Right renal cortex interstitium (tissue), 3 donors: ENCODE results near the gene HPCA. TPM values are rescaled to one million over a fixed set of nuclear protein-coding genes. Genes with fewer than 3 reads are reported as not detected.

Experiments used
- DNase-seq, 3 donors: peaks; one replicate each; pipeline ENCODE4 v3.0.0-alpha.2; 2013; ENCODE audit warnings: low read depth in 3 of 3, low spot score in 2 of 3
- polyA plus RNA-seq, 3 donors: library from polyadenylated mRNA; unstranded; fragments of 120-200 nt; gene quantifications; one replicate each; pipeline ENCODE4 v1.2.1, GENCODE V29; 2013; ENCODE audit not compliant: insufficient read length in 3 of 3

Gene HPCA
- polyA plus RNA-seq, 3 donors = 0.25 to 0.35 (median 0.33) TPM

DNA sequence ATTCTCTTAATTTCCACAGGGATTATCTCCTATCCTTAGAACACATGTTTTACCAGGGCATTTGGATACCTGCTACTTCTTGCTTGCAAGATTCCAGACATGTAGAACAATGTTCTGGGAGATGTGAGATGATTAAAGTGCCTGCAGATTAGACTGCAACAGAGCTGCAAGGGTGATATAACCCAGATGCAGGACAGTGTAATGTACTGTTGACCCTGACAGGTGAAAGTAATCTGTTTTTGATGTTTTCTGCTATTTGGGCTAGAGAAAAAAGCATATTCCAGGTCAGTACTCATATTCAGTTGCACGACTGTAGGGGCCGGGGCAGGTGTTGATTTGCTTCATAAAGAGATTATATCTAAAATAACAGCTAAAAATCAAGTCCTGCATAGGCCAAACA, 42.0 kb downstream of the HPCA start:
- no peak for DNase-seq

DNA sequence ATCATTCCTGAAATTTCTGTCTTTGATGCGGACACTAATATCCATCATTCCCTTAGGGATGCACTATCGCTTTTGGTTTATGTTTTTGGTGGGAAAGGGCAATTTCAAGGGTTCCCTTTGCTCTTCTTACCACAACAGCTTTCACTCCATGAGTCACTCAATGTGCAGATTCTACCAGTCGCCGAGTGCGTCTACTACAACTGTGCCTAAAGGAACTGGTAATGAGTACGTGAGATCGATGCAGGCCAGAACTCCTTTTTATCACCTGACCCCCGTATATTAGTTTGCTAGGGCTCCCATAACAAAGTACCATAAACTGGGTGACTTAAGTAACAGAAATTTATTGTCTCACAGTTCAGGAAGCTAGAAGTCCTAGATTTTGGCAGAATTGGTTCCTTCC, 42.4 kb downstream of the HPCA start:
- DNase-seq = no peak

DNA sequence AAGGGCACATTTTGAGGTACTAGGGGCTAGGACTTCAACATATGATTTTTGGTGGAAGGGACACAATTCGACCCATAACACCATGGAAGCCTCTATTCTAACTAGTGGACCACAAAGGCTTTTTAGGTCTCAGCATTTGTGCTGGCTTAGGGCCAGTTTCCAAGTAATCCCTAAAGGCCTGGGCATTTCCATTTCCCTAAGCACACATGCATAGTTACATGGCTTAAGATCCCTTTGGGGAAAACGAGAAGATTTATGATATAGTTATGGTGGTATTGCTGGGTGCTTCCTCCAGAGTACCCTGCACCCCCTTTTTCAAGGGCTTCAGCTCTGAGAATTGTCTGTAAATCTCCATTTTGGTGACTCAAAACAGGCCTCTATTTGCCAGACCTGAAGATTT, 43.1 kb downstream of the HPCA start:
- no peak for DNase-seq

DNA sequence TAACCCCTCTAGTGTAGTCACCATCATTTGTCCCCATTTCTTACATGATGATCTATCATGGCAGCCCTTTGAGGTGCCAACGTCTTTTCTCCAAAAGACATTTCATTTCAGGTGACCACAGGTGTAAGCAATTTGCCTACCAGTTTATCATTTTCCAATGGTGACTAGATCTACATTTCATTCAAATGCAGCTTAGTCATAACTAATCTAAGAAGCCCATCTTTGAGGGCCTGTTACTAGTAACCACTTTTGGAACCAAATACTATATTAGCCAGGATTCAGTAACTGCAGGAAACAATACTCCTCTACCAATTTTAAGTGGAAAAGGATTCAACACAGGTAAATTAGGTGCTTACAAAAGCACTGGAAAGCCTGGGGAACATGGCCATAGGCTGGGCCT, 45.5 kb downstream of the HPCA start:
- no peak for DNase-seq

DNA sequence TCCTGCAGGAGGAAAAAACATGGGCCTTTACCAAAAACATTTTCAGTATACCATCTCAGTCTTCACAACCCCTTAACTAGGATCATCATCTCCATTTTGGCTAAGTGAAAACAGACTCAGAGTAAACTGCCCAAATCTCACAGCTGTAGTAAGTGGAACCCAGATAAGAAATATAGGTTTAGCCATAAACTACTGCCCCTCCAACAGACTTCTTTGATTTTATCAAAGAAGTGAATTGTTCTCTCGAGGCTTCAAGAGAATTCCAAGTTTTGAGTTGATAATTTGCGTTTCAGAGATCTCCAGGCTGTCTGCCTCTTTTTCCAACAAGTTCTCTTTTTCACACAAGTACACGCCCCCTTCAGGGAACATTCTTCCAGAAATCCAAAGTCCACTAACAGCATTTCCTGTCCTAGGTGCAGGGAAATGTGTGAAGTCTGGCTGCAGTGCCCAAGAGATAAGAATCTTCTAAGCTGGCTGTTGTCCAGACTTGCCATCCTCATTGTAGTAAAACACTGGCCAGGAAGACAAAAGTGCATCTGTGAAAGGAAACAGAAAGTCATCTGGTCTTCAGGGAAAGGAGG, 47.5 kb downstream of the HPCA start:
- peak in 1 of 3 donors; percentile 14 for DNase-seq

DNA sequence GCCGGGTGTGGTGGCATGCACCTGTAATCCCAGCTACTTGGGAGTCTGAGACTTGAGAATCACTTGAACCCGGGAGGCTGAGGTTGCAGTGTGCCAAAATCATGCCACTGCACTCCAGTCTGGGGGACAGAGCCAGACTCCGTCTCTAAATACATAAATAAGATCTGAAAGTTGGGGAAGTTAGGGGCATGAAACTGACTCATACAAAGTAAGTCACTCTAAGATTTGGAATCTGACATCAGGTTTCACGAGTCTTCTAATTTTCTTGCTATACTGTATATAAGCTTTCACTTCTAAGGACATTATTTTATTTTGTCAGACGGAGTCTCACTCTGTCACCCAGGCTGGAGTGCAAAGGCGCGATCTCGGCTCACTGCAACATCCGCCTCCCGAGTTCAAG, 48.2 kb downstream of the HPCA start:
- no peak for DNase-seq

DNA sequence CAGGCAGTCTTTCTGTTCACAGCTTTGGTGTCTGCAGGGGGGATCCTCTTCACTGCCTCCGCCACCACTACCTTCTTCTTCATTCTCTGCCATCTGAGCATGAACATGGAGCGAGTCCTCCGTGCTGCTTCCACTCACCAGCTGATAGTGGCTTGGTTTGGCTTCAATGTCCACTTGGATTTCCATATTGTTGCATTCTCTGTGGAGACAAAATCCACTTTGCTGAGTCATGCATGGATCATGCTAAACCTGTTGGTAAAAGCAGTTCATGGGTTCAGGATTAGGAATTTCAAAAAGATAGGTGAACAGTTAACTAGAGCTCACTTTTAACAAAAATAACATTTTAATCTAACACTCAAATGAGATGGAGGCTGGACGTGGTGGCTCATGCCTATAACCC, 50.8 kb downstream of the HPCA start:
- DNase-seq = no peak

DNA sequence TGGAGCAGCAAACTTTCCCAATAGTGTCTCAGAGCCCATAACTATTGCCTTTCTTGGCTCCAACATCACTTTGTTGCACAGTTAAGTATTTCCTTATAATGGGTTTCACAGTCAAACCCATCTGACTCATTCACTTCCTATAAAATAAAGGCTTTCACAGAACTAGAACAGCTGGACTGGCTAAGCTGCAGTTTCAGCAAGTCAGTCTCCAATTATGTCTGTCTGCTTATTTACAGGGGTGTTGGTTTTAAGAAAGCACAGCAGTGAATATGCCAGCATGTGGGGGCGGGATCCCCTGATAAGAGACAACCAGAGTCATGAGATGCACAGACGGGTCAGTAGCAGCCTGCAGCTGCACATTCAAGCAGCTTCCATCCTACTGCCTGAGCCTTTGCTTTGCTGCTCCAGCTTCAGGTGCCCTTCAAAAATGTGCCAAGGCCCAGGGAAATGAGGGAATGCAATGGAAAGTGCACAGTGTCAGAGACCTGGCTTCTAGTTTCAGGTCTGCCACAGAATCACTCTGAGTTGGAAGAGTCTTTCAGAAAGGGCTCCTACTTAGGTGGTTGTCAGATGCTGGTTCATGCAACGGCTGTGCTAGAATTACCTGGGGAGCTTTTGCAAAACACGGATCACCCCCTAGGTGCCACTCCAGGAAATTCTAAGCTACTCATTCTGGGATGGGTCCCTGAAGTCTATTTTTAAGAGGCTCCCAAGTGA, 53.5 kb downstream of the HPCA start:
- no peak for DNase-seq

DNA sequence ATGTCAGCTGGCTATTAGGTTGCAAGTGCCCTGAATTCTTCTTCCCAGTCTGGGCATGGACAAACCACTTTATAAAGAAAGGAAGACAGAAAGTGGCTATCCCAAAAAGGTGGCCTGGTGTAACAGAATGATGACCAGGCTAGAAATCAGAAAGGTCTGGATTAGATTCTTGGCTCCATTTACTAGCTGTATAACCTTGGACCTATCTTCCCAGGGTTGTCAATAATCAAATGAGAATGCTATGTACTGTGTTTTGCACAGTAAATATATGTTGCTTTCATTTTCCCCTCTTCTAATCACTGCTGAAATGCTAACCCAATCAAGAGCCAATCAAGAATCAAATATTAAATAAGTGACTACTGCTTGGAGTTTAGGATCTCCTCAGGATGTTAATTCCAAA, 57.9 kb downstream of the HPCA start:
- no peak for DNase-seq

Other genes starting within 250 kb of the HPCA start
- 10 to 100 TPM; 38.7 to 48.6 (median 48.0) TPM for gene ZBTB8OS, start 235.9 kb upstream of the HPCA start, polyA plus RNA-seq
- 100 to 1,000 TPM; 356 to 360 (median 357) TPM for gene RBBP4, start 235.3 kb upstream of the HPCA start, polyA plus RNA-seq
- 1 to 10 TPM in 2 of 3 donors, under 1 TPM in 1; 0.97 to 1.9 (median 1.3) TPM for gene SYNC, start 183.7 kb upstream of the HPCA start, polyA plus RNA-seq
- gene YARS1, start 69.1 kb upstream of the HPCA start, polyA plus RNA-seq = 10 to 100 TPM; 63.1 to 64.2 (median 64.0) TPM
- 10 to 100 TPM; 30.5 to 33.6 (median 31.0) TPM for gene S100PBP, start 68.8 kb upstream of the HPCA start, polyA plus RNA-seq
- 10 to 100 TPM; 45.6 to 60.6 (median 46.6) TPM for gene FNDC5, start 15.6 kb upstream of the HPCA start, polyA plus RNA-seq
- 1 to 10 TPM; 4.4 to 9.9 (median 7.6) TPM for gene TMEM54, start 14.9 kb downstream of the HPCA start, polyA plus RNA-seq
- 10 to 100 TPM; 18.1 to 19.1 (median 18.8) TPM for gene RNF19B, start 78.3 kb downstream of the HPCA start, polyA plus RNA-seq
- gene AK2, start 150.4 kb downstream of the HPCA start, polyA plus RNA-seq = 100 to 1,000 TPM; 198 to 213 (median 208) TPM
- gene AZIN2, start 194.7 kb downstream of the HPCA start, polyA plus RNA-seq = 1 to 10 TPM; 5.2 to 7.6 (median 5.5) TPM